Effector memory CD4-positive, alpha-beta T cell (primary cell): ENCODE results near the gene SENP7.

Source experiments
- DNase-seq, 3 donors: peaks; one replicate each; pipeline ENCODE4 v3.0.0-alpha.2; 2020
- H3K27ac ChIP-seq: 2 replicates; pipeline ENCODE4 v1.7.0; 2013; ENCODE audit warnings: mild to moderate bottlenecking, low read length, moderate library complexity; ENCODE audit not compliant: insufficient read depth, poor library complexity, severe bottlenecking
- H3K27me3 ChIP-seq: replicated peaks from 2 replicates; pipeline ENCODE4 v1.7.0; 2013; ENCODE audit warnings: mild to moderate bottlenecking, low read length; ENCODE audit not compliant: insufficient read depth, control insufficient read depth, poor library complexity, severe bottlenecking
- H3K36me3 ChIP-seq: 2 replicates; pipeline ENCODE4 v1.7.0; 2013; ENCODE audit warnings: mild to moderate bottlenecking, low read length, moderate library complexity; ENCODE audit not compliant: control insufficient read depth, insufficient read depth
- H3K4me1 ChIP-seq: 2 replicates; pipeline ENCODE4 v1.7.0; 2013; ENCODE audit warnings: low read length, mild to moderate bottlenecking; ENCODE audit not compliant: control insufficient read depth, insufficient read depth, poor library complexity, severe bottlenecking
- H3K4me3 ChIP-seq: 2 replicates; pipeline ENCODE4 v1.7.0; 2013; ENCODE audit warnings: low read length, low read depth, mild to moderate bottlenecking; ENCODE audit not compliant: insufficient read depth, poor library complexity, severe bottlenecking
- H3K9me3 ChIP-seq: 2 replicates; pipeline ENCODE4 v1.7.0; 2013; ENCODE audit warnings: mild to moderate bottlenecking, low read length, moderate library complexity; ENCODE audit not compliant: control insufficient read depth

SENP7 gene

DNA sequence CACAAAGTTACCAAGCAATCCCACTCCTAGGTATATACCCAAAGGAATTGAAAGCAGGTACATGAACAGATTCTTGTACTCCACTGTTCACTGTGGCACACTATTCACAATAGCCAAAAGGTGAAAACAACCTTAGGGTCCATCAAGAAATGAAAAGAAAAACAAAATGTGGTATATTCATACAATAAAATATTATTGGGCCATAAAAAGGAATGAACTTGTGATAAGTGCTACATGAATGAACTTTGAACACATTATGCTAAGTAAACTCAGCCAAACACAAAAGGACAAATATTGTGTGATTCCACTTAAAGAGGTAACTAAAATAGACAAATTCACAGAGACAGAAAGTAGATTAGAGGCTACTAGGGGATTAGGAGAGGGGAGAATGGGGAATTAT, 137.4 kb downstream of the SENP7 start:
- no peaks in the 10 kb centered on the region for H3K27me3 ChIP-seq
- DNase-seq, result no peak
- H3K4me1 ChIP-seq, result peaks cover 3% of the 10 kb centered on the region
- H3K9me3 ChIP-seq, result no peaks in the 10 kb centered on the region
- peaks cover 7% of the 10 kb centered on the region for H3K36me3 ChIP-seq
- no peak overlapping the region for H3K4me3 ChIP-seq
- H3K27ac ChIP-seq, result no peak overlapping the region

DNA sequence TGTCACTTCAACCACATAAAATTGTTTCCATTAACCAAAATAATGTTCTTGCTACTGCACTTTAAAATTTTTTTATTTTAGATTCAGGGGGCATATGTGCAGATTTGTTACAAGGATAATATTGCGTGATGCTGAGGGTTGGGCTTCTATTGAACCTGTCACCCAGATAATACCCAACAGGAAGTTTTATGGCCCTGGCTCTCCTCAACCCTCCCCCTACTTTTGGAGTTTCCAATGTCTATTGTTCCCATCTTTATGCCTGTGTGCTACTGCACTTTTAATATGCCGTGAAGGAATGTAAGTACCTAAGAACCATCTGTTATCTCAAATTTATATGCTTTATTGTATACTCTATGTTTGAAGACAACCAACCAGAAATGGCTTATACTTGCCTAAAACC, 150.6 kb downstream of the SENP7 start:
- no peaks in the 10 kb centered on the region for H3K27me3 ChIP-seq
- no peaks in the 10 kb centered on the region for H3K9me3 ChIP-seq
- no peaks in the 10 kb centered on the region for H3K4me1 ChIP-seq
- H3K27ac ChIP-seq, result no peak overlapping the region
- H3K4me3 ChIP-seq, result no peak overlapping the region
- no peak for DNase-seq
- peaks cover 44% of the 10 kb centered on the region for H3K36me3 ChIP-seq

DNA sequence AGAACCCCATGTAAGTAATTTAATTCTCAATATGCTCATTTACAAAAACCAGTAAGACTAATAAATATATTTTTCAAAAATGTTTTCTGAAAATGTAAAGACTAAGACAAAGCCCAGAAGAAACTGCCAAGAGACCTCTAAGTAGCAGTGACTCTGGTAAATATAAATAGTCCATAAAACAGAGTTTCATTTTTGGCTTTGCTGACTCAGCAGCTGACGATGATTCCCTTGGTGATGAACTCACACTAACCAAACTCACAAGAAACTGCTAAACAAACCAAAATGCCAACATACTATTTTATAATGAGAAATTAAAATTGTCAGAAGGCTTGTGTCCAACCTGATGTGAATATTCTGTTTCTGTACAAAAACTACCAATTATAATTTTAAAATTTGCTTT, 161.2 kb downstream of the SENP7 start:
- Histone ChIP-seq H3K4me1 (no peaks in the 10 kb centered on the region), H3K27ac (no peak overlapping the region), H3K27me3 (no peaks in the 10 kb centered on the region), H3K4me3 (no peak overlapping the region), H3K9me3 (no peaks in the 10 kb centered on the region), H3K36me3 (no peaks in the 10 kb centered on the region)
- no peak for DNase-seq

DNA sequence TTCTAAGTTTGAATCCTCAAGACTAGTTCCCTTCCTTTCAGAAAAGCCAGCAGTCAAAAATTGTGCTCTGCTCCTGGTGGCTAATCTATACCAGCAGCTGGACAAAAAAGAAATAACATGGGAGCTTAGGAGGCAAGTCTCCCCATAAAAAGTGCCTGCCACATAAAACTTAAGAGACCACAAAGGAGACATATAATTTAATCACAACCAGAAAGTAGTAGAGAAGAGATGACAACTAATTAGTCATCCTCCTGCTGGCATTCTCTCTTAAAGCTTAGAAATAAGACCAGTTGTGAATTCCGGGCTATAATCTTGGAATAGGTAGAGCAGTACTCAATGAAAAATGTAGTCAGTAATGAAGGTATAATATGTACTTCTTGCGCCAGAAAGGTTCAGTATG, 172.4 kb downstream of the SENP7 start:
- no peaks in the 10 kb centered on the region for H3K27me3 ChIP-seq

DNA sequence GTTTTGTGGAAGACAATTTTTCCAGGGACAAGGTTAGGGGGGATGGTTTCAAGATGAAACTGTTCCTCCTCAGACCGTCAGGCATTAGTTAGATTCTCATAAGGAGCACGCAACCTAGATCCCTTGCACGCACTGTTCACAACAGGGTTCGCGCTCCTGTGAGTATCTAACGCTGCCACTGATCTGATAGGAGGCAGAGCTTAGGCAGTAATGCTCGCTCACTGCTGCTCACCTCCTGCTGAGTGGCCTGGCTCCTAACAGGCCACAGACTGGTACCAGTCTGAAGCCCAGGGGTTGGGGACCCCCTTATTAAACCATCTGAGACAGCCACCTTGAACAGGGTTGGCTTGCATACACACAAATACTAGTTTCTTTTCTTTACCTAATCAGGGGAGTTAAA, 179.1 kb downstream of the SENP7 start:
- no peaks in the 10 kb centered on the region for H3K4me1 ChIP-seq
- no peaks in the 10 kb centered on the region for H3K9me3 ChIP-seq
- H3K36me3 ChIP-seq, result peaks cover 54% of the 10 kb centered on the region
- no peaks in the 10 kb centered on the region for H3K27me3 ChIP-seq
- H3K4me3 ChIP-seq, result no peak overlapping the region
- no peak overlapping the region for H3K27ac ChIP-seq
- no peak for DNase-seq

More for the DNA sequence above, 172.4 kb downstream of the SENP7 start:
- Histone ChIP-seq H3K4me1 (no peaks in the 10 kb centered on the region), H3K27ac (no peak overlapping the region), H3K4me3 (no peak overlapping the region), H3K9me3 (no peaks in the 10 kb centered on the region), H3K36me3 (peaks cover 46% of the 10 kb centered on the region)
- no peak for DNase-seq

DNA sequence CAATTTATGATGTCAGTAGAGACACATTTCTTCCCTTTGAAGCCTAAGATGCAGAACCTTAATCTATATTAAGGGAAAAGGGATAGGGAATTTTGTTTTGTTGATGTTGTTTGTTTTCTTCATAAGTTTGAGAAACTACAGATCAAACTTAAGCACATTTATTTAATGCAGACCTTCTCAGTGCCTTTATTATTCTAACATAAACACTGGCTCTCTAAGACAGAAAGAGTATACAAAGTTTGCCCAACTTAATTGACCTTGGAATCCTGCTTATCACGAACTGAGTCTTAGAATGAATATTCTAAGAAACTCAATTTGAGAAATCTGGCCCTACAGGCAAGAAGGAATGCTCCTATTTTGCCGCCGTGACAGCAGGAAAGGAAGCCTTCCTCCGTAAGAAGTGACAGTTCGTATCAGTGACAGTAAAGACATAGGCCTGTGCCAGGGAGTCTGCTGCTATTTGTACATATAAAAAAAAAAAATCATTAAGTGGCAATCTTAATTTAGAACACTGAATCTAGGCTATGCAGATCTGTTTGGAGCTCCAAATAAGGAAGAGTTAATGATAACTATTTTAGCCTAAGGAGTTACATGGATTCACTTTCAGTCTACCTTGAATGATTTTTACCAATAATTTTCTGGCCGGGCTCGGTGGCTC, 183.9 kb downstream of the SENP7 start:
- Histone ChIP-seq H3K27ac (no peak overlapping the region), H3K36me3 (peaks cover 44% of the 10 kb centered on the region), H3K4me3 (no peak overlapping the region), H3K9me3 (no peaks in the 10 kb centered on the region), H3K27me3 (no peaks in the 10 kb centered on the region), H3K4me1 (no peaks in the 10 kb centered on the region)
- no peak for DNase-seq

DNA sequence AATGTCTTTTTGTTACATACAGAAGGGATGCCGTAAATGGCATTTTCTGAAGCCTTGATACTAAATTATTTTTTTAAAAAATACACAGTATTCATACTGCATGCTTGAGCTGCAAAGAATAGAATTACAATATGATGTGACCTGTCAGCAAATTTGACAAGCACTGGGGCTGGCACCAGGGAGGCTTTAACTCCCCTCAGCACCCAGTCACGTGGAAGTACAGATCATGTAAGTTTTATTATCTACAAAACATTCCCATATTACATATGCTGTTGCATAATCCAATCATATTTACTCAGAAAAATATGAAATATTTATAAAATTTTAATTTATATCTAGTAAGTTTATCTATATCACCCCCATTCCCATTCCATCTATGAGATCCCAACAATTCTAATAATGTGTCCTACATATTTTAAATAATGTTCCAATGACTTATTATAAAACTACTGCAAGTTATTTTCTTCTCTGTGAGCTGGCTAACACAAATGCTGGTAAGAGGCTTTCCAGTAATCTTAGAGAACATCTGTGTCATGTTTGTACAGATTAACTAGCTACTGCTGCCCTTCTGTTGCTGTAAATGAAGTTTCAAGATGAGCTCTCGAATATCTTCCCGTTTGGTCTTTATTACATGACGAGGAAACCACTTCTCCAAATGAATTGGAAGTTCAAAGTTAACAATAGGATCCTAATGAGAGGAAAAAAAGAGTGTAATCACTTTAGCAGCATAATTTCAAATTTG, 187.4 kb downstream of the SENP7 start:
- H3K9me3 ChIP-seq, result no peaks in the 10 kb centered on the region
- no peak overlapping the region for H3K4me3 ChIP-seq
- peaks cover 32% of the 10 kb centered on the region for H3K36me3 ChIP-seq
- no peaks in the 10 kb centered on the region for H3K27me3 ChIP-seq
- H3K4me1 ChIP-seq, result no peaks in the 10 kb centered on the region
- H3K27ac ChIP-seq, result no peak overlapping the region
- DNase-seq, result no peak

DNA sequence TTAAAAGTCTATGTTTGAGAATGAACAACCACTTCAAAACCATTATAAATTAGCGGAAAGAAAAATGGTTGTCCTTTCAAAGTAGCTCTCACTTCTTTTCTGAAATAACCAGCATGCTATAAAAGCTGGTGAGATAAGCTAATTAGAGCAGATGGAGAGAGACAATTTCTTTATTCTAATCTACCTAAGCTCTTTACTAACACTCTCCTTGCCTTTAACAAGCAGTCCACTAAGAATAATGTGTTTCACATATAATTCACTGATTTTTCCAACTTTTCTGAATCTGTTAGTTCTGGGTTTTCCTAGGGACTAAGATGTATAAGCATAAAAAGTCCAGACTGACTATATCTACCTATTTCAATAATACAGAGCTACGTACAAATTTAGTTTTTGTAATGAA, 192.5 kb downstream of the SENP7 start, which contains the start of gene IMPG2:
Gene IMPG2, minus strand, starts transcription at position 101 of the 400 bp plus-strand sequence. CDS start 203 bp downstream, outside the sequence.
- Histone ChIP-seq H3K36me3 (no peaks in the 10 kb centered on the region), H3K27ac (no peak within 1 kb of the TSS), H3K27me3 (no peaks in the 10 kb centered on the region), H3K9me3 (no peaks in the 10 kb centered on the region), H3K4me1 (no peaks in the 10 kb centered on the region), H3K4me3 (no peak within 1 kb of the TSS)
- DNase-seq, result no peak

DNA sequence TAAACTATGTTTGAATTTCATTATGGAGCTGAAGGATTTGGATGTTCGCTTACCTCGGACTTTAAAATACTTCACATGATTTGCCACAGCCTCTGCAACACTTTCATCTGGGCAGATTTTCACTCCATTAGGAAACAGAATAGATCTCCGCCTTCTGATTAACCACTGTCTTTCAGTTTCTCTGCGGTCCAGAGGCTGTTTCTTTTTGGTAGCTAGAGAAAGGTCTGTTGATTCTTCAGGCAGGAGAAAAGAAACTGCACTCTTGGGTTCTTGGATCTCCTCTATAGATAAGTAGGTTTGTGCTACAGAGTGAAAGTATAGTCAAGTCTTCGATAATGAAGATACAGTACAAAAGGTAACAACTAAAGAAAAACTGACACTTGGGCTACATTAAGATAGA, 193.5 kb downstream of the SENP7 start:
- no peaks in the 10 kb centered on the region for H3K27me3 ChIP-seq
- no peaks in the 10 kb centered on the region for H3K36me3 ChIP-seq
- no peak for DNase-seq
- no peak overlapping the region for H3K4me3 ChIP-seq
- H3K4me1 ChIP-seq, result no peaks in the 10 kb centered on the region
- no peaks in the 10 kb centered on the region for H3K9me3 ChIP-seq
- H3K27ac ChIP-seq, result no peak overlapping the region

DNA sequence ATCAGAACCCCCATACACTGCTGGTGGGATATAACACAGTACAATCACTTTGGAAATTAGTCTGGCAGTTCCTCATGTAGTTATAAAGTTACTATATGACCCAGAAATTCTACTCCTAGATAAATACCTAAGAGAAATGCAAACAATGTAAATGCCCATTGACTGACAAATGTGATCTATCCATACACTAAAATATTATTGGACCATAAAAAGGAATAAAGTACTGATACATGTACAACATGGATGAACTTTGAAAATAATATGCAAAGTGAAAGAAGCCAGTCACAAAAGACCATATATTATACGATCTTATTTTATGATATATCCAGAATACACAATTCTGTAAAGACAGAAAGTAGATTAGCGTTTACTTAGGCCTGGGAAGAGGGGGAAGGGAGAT, 200.5 kb downstream of the SENP7 start:
- no peak for DNase-seq
- H3K4me3 ChIP-seq, result no peak overlapping the region
- H3K27me3 ChIP-seq, result no peaks in the 10 kb centered on the region

More for the DNA sequence above, 200.5 kb downstream of the SENP7 start:
- Histone ChIP-seq H3K27ac (no peak overlapping the region), H3K4me1 (no peaks in the 10 kb centered on the region), H3K36me3 (no peaks in the 10 kb centered on the region), H3K9me3 (peaks cover 2% of the 10 kb centered on the region)
